ENCODE results near the gene NEURL3.

The NEURL3 gene

DNA sequence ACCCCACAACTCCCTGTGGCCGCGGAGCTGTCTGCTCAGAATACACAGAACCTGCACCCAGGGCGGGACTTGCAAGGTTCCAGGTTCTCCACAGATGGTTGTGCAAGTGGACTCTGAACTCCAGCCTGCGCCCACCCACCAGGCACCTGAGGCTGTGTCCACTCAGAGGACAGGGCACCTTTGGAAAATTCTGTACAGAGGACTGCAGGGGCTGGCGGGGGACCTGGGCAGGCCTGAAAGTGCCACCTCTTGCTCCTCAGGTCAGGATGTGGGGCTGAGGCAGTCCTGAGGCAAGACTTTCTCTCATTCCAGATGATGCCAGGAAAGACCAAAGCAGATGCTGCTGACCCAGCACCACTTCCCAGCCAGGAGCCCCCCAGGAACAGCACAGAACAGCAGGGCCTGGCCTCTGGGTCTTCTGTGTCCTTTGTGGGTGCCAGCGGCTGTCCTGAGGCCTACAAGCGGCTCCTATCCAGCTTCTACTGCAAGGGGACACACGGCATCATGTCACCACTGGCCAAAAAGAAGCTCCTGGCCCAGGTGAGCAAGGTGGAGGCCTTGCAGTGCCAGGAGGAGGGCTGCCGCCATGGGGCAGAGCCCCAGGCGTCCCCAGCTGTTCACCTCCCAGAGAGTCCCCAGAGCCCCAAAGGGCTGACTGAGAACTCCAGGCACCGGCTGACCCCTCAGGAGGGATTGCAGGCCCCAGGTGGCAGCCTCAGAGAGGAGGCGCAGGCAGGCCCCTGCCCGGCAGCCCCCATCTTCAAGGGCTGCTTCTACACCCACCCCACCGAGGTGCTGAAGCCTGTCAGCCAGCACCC lies 45.8 kb upstream of the NEURL3 start (continued):
- TF ChIP-seq ZNF157 (tag by site-specific recombination; IDR thresholded peaks at IDR 0.05): no peak
- no peak for TF ChIP-seq SCRT2 (tag by site-specific recombination; IDR thresholded peaks at IDR 0.05)
- TF ChIP-seq ZNF23 (tag by site-specific recombination; IDR thresholded peaks at IDR 0.05; ENCODE audit: borderline replicate concordance): no peak

DNA sequence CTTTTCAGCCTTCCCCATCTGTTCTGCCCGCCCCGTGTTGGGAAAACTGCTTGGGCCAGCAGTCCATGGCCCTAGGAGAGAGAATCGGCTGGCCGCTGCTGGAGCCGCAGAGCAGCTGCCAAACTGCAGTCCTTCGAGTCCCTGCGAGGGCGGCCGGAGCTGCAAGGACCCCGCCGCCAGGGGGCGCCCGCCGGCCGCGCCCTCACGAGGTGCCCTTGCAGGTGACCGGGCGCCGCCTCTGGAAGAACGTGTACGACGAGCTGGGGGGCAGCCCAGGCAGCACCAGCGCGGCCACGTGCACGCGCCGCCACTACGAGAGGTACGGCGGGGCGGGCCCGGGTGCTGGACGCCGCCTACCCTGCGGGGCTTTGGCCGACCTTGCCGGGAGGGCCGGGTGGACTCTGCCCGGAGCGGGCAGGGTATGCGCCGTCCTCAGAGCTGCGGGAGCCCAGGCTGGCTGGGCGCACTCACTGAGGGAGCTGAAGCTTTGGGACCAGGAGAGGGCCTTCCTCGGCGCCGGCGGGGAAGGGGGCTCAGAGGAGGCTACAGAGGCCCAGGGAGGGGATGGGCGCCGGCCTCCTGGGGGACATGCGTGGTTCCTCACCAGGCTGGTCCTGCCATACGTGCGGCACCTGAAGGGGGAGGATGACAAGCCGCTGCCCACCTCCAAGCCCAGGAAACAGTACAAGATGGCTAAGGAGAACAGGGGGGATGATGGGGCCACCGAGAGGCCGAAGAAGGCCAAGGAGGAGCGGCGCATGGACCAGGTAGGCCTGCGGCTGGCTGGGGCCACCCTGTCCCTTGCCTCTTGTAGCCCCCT lies 45.0 kb upstream of the NEURL3 start:
- ChIA-PET CTCF (interaction anchor here (1.5 kb wide), 1 partner anchor 10 kb away, joined by 3 read pairs; no protein-coding TSS in a partner anchor), POLR2A (no interaction called here)
- no peak overlapping the region for H3K27ac ChIP-seq (ENCODE audit: extremely low read depth, low read depth, low read length)
- H3K4me1 ChIP-seq (ENCODE audit: control insufficient read depth, insufficient read depth, low read length): no peaks in the 10 kb centered on the region
- H3K9me3 ChIP-seq (ENCODE audit: control insufficient read depth, insufficient read depth, low read depth, low read length): no peaks in the 10 kb centered on the region
- H3K36me3 ChIP-seq (ENCODE audit: control insufficient read depth in 2 of 2, insufficient read depth in 1 of 2, low read length in 2 of 2): peaks cover 0 to 47% of the 10 kb centered on the region in 2 experiments; a peak in 1 of 3 replicates
- TF ChIP-seq ZBTB8A (tag by site-specific recombination; IDR thresholded peaks at IDR 0.05): no peak
- TF ChIP-seq, protein P1, sequence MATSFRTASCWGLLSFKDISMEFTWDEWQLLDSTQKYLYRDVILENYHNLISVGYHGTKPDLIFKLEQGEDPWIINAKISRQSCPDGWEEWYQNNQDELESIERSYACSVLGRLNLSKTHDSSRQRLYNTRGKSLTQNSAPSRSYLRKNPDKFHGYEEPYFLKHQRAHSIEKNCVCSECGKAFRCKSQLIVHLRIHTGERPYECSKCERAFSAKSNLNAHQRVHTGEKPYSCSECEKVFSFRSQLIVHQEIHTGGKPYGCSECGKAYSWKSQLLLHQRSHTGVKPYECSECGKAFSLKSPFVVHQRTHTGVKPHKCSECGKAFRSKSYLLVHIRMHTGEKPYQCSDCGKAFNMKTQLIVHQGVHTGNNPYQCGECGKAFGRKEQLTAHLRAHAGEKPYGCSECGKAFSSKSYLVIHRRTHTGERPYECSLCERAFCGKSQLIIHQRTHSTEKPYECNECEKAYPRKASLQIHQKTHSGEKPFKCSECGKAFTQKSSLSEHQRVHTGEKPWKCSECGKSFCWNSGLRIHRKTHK (tag by site-specific recombination; IDR thresholded peaks at IDR 0.05): no peak
- TF ChIP-seq, protein P2, sequence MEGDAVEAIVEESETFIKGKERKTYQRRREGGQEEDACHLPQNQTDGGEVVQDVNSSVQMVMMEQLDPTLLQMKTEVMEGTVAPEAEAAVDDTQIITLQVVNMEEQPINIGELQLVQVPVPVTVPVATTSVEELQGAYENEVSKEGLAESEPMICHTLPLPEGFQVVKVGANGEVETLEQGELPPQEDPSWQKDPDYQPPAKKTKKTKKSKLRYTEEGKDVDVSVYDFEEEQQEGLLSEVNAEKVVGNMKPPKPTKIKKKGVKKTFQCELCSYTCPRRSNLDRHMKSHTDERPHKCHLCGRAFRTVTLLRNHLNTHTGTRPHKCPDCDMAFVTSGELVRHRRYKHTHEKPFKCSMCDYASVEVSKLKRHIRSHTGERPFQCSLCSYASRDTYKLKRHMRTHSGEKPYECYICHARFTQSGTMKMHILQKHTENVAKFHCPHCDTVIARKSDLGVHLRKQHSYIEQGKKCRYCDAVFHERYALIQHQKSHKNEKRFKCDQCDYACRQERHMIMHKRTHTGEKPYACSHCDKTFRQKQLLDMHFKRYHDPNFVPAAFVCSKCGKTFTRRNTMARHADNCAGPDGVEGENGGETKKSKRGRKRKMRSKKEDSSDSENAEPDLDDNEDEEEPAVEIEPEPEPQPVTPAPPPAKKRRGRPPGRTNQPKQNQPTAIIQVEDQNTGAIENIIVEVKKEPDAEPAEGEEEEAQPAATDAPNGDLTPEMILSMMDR (tag by site-specific recombination; IDR thresholded peaks at IDR 0.05): no peak
- TF ChIP-seq ZNF529 (tag by site-specific recombination; IDR thresholded peaks at IDR 0.05; ENCODE audit: insufficient replicate concordance): no peak
- no peak for TF ChIP-seq ZNF843 (tag by site-specific recombination; IDR thresholded peaks at IDR 0.05)
- TF ChIP-seq, protein P3, sequence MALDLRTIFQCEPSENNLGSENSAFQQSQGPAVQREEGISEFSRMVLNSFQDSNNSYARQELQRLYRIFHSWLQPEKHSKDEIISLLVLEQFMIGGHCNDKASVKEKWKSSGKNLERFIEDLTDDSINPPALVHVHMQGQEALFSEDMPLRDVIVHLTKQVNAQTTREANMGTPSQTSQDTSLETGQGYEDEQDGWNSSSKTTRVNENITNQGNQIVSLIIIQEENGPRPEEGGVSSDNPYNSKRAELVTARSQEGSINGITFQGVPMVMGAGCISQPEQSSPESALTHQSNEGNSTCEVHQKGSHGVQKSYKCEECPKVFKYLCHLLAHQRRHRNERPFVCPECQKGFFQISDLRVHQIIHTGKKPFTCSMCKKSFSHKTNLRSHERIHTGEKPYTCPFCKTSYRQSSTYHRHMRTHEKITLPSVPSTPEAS (tag by site-specific recombination; IDR thresholded peaks at IDR 0.05): no peak
- TF ChIP-seq, protein P4, sequence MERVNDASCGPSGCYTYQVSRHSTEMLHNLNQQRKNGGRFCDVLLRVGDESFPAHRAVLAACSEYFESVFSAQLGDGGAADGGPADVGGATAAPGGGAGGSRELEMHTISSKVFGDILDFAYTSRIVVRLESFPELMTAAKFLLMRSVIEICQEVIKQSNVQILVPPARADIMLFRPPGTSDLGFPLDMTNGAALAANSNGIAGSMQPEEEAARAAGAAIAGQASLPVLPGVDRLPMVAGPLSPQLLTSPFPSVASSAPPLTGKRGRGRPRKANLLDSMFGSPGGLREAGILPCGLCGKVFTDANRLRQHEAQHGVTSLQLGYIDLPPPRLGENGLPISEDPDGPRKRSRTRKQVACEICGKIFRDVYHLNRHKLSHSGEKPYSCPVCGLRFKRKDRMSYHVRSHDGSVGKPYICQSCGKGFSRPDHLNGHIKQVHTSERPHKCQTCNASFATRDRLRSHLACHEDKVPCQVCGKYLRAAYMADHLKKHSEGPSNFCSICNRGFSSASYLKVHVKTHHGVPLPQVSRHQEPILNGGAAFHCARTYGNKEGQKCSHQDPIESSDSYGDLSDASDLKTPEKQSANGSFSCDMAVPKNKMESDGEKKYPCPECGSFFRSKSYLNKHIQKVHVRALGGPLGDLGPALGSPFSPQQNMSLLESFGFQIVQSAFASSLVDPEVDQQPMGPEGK (tag by site-specific recombination; IDR thresholded peaks at IDR 0.05): no peak
- TF ChIP-seq ZNF302 (tag by site-specific recombination; IDR thresholded peaks at IDR 0.05; ENCODE audit: low read depth): no peak
- TF ChIP-seq TRIM28 (IDR thresholded peaks at IDR 0.05; ENCODE audit: borderline replicate concordance, low read length): no peak
- TF ChIP-seq, protein P5, sequence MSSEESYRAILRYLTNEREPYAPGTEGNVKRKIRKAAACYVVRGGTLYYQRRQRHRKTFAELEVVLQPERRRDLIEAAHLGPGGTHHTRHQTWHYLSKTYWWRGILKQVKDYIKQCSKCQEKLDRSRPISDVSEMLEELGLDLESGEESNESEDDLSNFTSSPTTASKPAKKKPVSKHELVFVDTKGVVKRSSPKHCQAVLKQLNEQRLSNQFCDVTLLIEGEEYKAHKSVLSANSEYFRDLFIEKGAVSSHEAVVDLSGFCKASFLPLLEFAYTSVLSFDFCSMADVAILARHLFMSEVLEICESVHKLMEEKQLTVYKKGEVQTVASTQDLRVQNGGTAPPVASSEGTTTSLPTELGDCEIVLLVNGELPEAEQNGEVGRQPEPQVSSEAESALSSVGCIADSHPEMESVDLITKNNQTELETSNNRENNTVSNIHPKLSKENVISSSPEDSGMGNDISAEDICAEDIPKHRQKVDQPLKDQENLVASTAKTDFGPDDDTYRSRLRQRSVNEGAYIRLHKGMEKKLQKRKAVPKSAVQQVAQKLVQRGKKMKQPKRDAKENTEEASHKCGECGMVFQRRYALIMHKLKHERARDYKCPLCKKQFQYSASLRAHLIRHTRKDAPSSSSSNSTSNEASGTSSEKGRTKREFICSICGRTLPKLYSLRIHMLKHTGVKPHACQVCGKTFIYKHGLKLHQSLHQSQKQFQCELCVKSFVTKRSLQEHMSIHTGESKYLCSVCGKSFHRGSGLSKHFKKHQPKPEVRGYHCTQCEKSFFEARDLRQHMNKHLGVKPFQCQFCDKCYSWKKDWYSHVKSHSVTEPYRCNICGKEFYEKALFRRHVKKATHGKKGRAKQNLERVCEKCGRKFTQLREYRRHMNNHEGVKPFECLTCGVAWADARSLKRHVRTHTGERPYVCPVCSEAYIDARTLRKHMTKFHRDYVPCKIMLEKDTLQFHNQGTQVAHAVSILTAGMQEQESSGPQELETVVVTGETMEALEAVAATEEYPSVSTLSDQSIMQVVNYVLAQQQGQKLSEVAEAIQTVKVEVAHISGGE (tag by site-specific recombination; conservative IDR thresholded peaks at IDR 0.05; ENCODE audit: low read depth): no peak
- no peak overlapping the region for H3K4me3 ChIP-seq (ENCODE audit: low read depth, low read length)

Data from HEK293 (cell line).